Left cardiac atrium (tissue), 4 donors: ENCODE measurements around the gene NADK. TPM values are rescaled to one million over a fixed set of nuclear protein-coding genes. Genes with fewer than 3 reads are reported as not detected.
A peak's percentile ranks its signal among the peaks of the same experiment; 100 is the strongest.
"Not testable (repeated sequence)": the region's sequence is repeated elsewhere in the genome, so short reads cannot be mapped to it uniquely, and the experiment has no call there.

Experiments
- ATAC-seq, 2 donors: fragments of 200-7000 bp; cut with Tn5 transposase; one replicate each; pipeline ENCODE4 v1.9.1; 2020; ENCODE audit warnings: mild to moderate bottlenecking in 2 of 2, moderate library complexity in 2 of 2
- DNase-seq: peaks from one replicate; pipeline ENCODE4 v3.0.0-alpha.2; 2020
- intact Hi-C, 2 donors: fragments of 100-400 bp; cut with DNase I; formaldehyde crosslinking; loops; one replicate each; pipeline versions ENCODE4 v1.14.1 to v1.15.1; 2022 to 2023
- total RNA-seq, 2 donors: library from RNA; stranded (reverse); fragmentation: NEBNext Ultra II Directional; extraction: Animal tissue kit (Norgen Biotek cat#: 25700); gene quantifications; one replicate each; pipeline ENCODE4 v1.2.1, GENCODE V29; 2021
- donor health status: DM: no; HTN: yes; CAD: no.
- donor health status: DM: no; HTN: yes; CAD: no; lungs with severe emphysema.
- donor health status: DM: yes; HTN: yes; CAD: no.
- donor health status: Dilated cardiomyopathy.

NADK gene
- total RNA-seq, 2 donors from 2014 or later, result 39.4 to 53.9 TPM

- no peak for ATAC-seq
- no peak for DNase-seq
- intact Hi-C loops, result no loop called here
Observed at GRCh38 chr1:1755852-1756251, 22.4 kb downstream of the NADK start.

GRCh38 chr1:1755426-1755825 is 22.8 kb downstream of the NADK start:
- ATAC-seq, result no peak

GRCh38 chr1:1754051-1754815 is 24.0 kb downstream of the NADK start:
- intact Hi-C loops, result no loop called here
- DNase-seq, result peak; percentile 22
- no peak for ATAC-seq

More at GRCh38 chr1:1755426-1755825, 22.8 kb downstream of the NADK start:
- intact Hi-C loops, result no loop called here
- DNase-seq, result peak; percentile 12

- DNase-seq (peak; percentile 16), ATAC-seq (no peak)
- intact Hi-C loops, result no loop called here
Observed at GRCh38 chr1:1753607-1754005, 24.7 kb downstream of the NADK start.

GRCh38 chr1:1752636-1753606 is 25.3 kb downstream of the NADK start:
- DNase-seq (peak; percentile 18), ATAC-seq (peak; percentile 3 to 31)
- intact Hi-C loops, result no loop called here

DNA sequence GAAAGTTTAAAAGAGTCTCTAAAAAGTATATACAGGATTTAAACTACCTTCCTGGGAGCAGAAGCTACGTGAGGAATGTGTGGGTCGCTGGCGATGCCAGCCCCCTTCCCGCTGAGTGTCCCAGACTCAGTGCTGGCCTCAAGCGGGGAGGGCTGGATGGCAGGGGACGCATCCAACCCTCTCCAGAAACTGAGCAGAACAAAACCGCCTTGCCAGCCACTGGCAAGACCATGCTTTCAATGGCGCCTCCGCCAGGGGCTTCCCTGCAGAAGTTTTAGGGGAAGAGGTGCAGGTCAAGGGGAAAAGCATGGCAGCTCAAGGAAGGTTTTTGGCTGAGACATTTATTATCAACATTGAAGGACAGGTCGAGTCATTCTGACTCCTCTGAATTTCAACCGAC is 26.1 kb downstream of the NADK start:
- intact Hi-C loops, result no loop called here
- no peak for ATAC-seq

DNA sequence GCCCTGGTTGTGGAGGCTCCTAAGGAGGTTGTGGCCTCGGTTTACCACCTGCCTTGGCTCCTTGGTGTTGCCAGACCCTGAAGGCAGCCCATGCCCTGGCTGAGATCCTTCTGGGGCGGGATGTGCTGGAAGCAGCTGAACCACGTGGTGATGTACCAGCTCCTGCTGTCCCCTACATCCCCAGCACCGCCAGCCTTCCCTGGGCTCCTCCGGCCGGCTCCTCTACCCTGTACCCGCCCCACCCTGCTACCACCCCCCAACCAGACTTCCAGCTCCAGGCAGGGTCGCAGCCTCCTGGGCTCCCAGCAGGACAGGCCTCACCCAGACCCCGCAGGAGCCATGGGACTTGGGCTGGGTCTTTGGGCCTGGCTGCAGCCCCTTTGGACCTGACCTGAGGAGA is 28.3 kb downstream of the NADK start:
- DNase-seq, intact Hi-C loops, ATAC-seq: not testable (repeated sequence)

More for the DNA sequence above, 26.1 kb downstream of the NADK start:
- peak; percentile 5 for DNase-seq

DNA sequence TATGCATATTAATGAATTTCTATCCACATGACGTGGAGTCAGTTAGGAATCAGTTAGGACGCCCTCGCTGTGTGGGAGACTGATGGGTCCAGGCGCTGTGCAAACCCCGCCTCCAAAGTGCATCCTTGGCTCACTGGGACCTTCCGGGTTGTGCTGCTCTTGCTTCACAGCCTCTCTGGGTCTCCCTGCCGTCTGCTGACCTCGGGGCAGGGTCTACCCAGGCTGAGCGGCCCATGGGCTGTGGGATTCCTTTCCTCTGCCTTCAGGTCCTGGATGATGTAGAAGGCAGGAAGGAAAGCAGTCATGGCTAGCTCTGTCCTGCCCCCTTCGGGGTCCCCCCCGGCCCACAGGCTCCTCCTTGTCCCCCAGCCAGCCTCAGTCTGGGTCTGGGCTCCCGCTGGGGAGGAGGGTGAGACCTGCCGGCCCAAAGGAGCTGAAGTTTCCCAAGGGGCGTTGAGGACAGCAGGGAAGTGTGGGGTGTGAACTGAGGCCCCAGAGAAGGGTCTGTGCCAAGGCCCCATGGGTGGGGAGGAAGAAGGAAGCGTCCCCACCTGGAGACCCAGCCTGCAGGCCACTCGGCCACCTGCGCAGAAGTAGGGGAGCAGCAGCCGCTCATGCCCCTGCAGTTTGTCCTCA is 29.5 kb downstream of the NADK start:
- DNase-seq, result no peak
- ATAC-seq, result no peak
- intact Hi-C loops, result no loop called here

GRCh38 chr1:1746566-1746909 is 31.7 kb downstream of the NADK start:
- intact Hi-C loops, DNase-seq: not testable (repeated sequence)
- peak; percentile 94 to 98 for ATAC-seq

DNA sequence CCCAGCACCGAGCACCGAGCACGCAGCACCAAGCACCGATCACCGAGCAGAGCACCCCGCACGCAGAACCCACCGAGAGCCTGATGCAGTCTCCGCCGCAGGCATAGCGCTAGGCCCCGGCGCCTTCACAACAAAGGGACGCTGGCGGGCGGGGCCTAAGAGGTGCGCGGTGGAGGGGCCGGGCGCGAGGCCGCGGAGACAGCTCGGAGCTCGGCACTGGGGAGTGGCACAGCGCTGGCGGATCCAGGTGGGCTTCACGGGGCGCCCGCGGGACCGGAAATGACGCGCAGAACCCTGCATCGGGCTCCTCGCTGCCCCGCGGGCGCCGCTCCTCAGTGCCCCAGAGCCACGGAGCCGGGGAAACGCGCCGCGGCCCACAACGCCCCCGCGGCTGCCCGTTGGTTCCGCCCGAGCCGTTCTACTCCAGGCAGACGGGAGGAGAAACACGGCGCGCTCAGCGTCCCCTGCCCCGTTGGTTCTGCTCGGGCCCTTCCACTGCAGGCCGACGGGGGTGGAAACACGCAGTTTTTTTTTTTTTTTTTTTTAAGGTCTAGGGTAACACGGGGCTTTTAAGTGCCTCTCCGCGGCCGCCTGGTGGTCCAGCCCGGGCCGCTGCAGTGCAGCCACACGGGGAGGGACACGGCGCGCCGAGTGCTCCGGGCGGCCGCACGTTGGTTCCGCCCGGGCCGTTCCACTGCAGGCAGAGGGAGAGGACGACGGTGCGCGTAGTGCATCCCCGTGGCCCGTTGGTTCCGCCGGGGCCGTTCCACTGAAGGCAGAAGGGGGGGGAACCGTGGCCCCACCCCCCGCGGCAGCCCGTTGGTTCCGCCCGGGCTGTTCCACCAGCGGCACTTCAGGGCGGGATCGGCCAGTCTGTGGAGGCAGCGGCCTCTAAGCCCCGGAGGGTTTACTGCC is 32.4 kb downstream of the NADK start:
- intact Hi-C loops, result not testable (repeated sequence)
- ATAC-seq, result peak; percentile 90 to 93

DNA sequence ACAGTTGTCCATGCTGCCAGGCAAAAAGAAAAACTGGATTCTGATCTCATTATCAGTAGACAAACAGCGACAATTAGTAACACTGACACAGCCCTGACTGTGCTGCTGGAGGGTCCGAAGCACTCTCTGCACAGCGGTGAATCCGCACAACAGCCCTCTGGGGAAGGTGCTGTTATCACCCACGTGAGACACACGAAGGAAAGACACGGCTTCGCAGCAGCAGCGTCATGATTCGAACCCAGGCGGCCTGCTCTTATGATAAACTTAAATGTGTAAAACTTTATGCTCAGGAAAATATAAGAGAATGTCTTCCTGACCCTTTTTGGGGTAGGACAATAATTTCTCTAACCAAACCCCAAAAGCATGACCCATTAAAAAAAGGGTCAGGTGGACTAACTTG is 35.7 kb downstream of the NADK start:
- DNase-seq, intact Hi-C loops, ATAC-seq: not testable (repeated sequence)

More for the DNA sequence above, 32.4 kb downstream of the NADK start:
- peak; percentile 89 for DNase-seq

DNA sequence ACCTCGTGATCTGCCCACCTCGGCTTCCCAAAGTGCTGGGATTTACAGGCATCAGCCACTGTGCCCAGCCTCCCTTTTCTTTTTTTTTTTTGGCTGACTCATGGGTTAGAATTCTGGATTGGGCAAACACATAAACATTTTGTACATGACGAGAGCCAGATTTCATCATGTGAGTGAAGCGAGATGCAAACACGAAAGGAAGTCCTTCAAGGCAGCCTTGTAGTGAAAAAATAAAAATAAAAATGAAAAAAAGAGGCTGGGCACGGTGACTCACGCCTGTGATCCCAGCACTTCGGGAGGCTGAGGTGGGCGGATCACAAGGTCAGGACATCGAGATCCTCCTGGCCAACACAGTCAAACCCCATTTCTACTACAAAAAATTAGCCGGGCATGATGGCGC is 37.3 kb downstream of the NADK start:
- DNase-seq, ATAC-seq, intact Hi-C loops: not testable (repeated sequence)

DNA sequence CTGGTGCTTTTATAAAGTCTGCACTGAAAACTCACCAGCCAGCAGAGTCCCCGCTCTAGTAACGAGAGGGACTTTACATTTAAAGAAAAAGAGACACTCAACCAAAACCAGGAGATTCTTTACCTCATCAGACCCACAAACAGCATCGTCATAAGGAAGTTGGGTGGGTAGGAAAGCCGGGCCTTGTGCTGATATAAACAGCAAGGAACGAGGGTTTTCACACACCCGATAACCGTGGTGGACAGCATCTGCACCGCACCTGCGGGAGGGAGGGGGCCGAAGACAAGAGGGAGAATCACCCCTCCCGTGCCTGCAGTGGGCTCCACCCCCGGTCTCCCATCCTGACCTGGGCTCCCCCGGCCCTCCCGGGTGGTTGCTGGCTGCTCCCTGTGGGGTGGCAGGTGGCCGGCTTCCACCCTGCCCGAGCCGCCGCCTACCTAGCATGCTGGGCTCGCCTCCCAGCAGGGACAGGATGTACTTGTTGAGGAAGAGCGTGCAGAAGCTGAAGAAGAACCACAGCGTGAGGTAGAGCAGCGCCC is 39.4 kb downstream of the NADK start:
- ATAC-seq, DNase-seq, intact Hi-C loops: not testable (repeated sequence)

GRCh38 chr1:1737675-1738590 is 40.3 kb downstream of the NADK start:
- DNase-seq, intact Hi-C loops: not testable (repeated sequence)
- ATAC-seq, result peak in 1 of 2 donors; percentile 27

DNA sequence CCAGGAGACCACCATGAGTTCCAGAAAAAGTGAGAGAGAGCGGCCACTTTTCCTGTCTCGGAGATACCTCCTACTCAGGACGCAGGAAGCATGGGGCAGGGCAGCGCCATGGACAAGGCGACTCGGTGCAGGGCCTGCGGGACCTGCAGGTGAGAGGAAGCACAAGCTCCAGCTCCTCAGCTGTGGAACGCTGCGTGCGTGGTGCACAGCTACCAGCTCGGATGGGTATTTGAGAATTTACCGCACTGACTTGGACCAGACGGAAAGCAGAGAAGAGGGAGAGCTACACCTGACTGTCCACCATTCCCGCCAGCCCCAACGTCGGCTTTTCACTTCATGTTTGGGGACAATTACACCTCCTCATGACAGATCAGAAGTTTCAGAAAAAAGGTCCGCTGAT is 45.9 kb downstream of the NADK start:
- no peak for DNase-seq
- intact Hi-C loops, result no loop called here
- ATAC-seq, result no peak

DNA sequence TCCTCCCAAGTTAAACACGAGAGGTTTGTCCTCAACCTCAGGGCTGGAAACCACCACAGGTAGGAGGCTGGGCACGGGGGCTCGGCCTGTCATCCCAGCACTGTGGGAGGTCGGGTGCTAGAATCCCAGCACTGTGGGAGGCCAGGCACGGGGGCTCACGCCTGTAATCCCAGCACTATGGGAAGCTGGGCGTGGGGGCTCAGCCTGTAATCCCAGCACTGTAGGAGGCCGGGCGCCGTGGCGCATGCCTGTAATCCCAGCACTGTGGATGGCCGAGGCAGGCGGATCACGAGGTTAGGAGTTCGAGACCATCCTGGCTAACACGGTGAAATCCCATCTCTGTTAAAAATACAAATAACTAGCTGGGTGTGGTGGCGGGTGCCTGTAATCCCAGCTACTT is 47.4 kb downstream of the NADK start:
- intact Hi-C loops, result no loop called here
- no peak for ATAC-seq
- DNase-seq, result no peak

- intact Hi-C loops, DNase-seq, ATAC-seq: not testable (repeated sequence)
Observed at GRCh38 chr1:1730230-1730629, 48.0 kb downstream of the NADK start.
